NCI-H82 (cell line): Measurements from ENCODE around the gene WDR72.
A peak's percentile ranks its signal among the peaks of the same experiment; 100 is the strongest.
"Not testable (repeated sequence)": the region's sequence is repeated elsewhere in the genome, so short reads cannot be mapped to it uniquely, and the experiment has no call there.

Experiments
- DNase-seq: peaks from one replicate; lab custom pipeline; 2025; lab: John Stamatoyannopoulos, UW

WDR72 gene

DNA sequence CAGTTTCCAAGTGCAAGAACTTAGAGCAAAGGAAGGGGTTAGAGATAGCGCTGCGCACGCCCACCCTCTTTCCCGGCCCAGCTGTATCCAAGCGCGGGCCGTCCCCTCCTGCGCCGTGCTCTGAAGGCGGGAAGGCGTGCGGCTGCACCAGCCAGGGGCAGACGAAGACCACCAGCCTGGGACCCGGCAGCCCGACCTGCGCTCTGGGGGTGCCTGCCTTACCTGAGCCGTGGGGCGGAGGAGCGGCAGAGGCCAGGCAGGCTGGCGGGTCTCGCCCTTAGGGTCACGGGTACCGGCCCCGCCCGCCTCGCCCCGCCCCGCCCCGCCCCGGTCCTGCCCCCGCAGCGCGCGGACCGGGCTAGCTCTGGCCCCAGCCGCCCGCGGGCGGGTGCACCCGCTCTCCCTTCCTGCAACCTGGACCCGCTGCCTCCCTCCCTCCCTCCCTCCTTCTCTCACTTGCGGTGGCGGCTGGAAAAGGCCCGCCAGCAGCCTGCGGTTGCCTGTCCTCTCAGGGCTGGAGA lies at the start of gene WDR72:
TSS of gene WDR72 (minus strand) at position 253 of the 521 bp plus-strand sequence. CDS start 26,514 bp downstream, outside the sequence.
- no peak for DNase-seq

DNA sequence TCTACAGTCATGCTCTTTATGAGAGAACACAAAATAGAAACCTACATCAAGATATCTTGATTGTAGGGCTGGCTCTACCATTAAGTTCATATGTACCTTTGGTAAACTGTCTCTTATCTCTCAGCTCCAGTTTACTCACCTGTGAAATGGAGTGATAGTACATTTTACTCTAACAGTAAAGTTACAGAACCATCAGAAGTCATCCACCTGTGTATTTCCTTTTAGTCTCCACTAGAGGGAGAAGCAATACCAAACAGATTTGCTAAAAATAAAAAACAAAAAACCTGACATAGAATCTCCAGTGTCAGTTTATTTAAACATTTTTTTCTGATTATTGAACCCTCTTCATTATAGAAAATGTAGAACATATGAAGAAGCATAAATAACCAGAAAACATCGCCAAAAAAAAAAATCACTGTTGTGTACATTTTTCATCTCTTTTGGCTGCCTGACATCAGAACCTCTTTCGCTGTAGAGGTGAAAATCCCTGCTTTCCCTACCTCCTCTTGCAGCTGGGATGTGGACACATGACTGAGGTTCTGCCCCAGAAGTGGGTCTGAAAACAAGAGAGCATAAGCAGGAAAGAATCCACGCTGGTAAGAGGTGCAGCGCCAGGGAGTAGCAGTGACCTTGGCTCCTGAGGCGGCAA lies 48.7 kb upstream of the WDR72 start:
- peak; percentile 9 for DNase-seq

DNA sequence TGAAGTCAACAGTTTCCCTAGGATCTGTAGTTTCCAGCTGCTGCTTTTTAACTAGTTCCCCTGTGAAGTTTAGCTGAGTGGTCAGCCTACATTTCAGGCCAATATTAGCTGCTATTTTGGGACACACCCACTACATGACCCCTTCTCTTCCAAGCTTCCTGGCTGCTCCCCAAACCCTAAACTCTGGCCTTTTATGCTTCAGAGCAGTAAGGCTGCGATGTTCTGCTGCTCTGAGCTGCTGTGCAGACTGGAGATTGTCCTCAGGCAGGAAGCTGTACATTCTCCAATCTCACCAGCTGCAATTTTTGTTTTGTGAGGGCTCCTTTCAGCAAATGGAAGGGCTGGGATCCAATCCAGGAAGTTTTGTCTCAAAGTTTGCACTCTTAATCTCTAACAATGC lies 48.0 kb upstream of the WDR72 start:
- no peak for DNase-seq

DNA sequence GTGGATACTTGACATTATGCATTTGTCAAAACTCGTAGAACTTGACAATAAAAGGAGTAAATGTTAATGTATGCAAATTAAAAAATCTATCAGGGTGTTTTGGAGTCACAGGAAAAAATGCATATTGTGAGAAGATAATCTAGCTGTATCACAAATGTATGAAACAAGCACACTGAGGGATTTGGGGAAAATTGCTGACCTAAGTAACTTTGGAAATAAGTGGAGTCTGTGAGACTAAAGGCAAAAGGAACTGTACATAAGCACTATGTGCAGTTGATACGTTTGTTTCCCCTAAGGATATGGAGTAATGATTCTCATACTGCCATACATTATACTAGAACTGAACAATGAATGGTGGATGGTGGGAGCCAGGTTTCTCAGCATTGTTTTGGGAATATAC lies 43.2 kb upstream of the WDR72 start:
- DNase-seq: no peak

DNA sequence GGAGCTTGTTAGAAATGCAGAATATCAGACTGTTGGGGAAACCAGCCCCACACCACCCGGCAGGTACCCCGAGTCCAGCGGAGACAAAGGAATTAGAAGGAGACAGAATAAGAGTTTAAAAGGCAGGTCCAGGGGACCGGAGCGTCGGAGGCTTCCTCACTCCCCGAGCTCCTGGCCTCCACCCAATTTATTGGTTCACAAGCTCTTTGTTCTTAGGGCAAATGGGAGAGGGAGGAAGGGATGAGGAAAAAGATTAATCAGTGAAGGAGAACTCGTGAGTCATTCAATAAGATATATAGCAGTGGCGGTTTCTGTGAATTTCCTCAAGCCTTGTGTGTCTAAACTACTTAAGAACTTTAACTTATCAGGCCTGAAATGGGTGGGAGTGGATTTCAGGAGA lies 32.1 kb upstream of the WDR72 start:
- DNase-seq: no peak

DNA sequence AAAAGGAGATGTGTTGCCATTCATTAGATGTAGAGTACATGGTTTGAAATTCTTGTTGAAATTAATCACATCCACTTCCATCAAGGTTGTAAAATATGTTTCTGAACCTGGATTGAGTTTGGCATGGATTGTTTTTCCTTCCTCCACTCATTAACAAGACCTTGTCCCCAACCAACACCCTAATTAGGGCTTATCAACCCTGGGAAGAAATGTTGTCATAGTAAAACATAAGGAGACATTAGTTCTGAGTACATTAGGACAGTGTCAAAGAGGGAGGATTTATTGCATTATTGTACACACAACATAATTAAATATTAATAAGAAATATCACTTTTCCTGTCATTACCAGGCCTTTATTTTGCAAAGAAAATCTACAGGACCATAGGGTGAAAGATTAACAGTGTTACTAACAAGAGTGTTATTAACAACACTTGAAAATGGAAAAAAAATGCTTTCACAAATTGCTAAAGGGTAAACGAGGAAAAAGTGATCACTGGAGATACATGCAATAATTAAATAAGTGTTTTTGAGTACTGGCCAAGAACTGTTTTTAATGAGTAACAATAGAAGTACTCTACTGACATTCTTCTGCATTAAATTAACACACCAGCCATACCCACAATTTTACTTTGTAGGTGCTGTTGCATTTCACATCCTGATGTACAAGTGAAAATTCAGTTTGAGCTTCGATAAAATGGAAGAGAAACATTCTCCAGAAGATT lies 30.4 kb upstream of the WDR72 start:
- no peak for DNase-seq

DNA sequence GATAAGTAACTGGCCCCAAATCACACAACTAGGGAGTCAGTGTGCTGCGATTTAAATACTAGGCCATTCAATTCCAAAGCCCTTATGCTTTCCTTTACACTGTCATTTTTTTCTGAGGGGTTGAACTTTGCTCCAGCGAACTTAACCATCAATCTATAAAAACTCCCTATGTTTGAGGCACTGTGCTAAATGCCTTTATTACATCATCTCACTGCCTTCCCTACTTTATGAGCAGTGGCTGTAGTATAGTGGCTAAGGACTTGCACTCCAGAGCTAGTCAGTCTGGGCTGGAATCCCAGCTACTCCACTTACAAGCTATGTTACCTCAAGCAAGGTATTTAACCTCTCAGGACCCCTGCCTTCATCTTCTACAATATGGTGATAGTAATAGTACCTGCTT lies 26.9 kb upstream of the WDR72 start:
- DNase-seq: no peak

DNA sequence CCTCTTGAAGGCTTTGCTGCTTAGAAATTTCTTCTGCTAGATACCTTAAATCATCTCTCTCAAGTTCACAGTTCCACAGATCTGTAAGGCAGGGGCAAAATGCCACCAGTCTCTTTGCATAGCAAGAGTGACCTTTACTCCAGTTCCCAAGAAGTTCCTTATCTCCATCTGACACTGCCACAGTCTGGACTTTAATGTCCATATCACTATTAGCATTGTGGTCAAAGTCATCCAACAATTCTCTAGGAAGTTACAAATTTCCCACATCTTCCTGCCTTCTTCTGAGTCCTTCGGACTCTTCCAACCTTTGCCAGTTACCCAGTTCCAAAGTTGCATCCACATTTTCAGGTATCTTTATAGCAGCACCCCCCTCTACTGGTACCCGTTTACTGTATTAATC lies 25.8 kb upstream of the WDR72 start:
- DNase-seq: not testable (repeated sequence)

DNA sequence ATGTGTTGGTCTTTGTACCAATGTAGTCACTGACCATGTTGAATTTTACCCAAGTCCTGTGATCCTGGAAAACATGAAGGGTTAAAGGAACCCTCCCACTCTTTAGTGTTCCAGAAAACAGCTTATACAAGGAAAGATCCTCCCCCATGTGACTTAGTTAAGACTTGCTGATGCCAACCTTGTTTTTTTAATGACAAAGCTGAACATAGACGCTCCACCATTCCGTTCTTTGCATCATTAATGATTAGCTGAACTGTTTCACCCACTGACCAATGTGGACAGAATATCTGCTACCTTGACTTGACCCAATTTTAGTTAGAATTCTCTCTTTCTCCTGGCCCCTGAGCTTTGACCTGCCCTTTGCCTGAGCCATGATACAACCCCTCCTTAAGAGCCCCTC lies 3.5 kb upstream of the WDR72 start:
- DNase-seq: no peak

DNA sequence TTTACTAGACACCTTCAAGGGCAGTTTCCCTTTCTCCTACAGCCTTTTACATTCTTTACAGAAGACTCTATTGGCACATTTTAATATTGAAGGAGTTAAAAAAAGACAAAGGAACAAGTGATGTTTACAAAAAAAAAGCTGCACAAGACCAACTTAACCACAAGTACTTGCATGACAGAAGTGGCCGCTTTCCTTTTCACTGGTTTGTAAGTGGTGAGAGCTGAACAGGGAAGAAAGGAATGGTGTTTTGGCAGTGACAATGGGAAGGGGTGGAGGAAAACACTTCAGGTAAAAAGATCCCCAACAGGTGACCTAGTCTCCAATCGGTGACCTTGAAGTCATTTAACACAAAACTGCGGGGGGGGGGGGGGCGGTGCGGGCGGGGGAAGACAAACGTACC lies 1.1 kb downstream of the WDR72 start:
- DNase-seq: no peak

DNA sequence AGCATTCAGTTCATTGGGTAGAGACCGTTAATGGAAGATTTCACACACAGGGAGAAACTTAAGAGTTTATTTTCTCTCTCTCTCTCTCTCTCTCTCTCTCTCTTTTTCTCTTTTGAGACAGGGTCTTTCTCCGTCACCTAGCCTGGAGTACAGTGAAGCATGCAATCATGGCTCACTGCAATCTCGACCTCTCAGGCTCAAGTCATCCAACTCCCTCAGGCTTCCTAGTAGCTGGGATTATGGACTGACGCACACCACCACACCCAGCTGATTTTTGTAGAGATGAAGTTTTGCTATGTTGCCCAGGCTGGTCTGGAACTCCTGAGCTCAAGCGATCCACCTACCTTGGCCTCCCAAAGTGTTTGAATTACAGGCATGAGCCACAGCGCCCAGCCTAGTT lies 1.6 kb downstream of the WDR72 start:
- no peak for DNase-seq

DNA sequence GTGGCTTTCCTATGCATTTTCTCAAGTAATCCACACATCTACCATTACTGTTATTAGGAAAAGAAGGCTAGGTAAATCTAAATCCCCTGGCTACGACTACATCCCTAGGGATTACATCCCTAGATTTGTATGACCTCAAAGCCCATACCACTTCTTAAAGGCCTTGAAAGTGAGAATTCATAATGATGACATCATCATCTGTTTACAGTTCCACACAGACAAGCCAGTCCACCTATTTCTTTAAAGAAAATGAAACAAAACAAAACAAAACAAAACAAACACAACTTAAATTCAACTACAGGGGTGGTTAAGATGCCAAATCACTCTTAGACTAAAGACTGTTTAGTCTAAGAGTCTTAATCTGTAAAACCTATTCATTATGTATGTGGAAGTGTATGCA lies 5.7 kb downstream of the WDR72 start:
- peak; percentile 35 for DNase-seq

DNA sequence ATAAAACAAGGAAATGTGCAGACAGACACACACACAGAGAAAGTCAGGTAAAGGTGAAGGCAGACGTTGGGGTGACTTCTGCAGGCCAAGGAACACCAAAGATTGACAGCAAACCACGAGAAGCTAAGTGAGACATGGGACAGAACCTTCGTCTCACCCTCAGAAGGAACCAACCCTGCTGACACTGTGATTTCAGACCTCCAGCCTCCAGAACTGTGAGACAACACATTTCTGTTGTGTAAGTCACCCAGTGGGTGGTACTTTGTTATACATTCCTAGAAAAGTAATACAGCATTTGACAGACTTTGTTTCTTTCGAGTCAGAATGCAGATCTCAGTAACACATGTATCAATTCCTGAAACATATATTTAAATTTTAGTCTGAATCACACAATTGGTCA lies 7.1 kb downstream of the WDR72 start:
- DNase-seq: peak; percentile 8

DNA sequence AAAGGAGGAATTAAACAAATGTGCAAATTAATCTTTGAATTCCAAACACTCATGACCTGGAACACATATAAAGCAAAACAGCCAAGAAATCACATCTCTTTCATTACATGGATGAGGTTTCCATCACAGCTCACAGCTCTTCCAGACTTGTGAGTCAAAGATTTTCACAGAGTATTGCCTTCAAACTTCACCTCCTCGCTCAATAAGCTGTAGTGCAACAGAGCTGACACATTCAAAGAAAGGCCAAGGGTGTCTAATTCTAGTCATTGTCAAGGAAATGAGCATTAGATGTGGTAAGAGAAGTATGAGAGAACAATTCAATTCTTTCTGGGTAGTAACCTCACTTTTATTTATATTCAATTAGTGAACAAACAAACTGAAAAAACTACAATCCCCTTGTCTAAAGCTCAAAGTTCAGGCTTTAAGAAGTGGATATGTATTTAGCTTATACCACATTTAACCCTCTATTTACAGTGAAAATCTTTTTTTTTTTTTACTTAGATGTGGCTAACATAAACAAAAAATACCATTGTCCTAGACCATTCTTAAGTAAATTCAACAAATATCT lies 11.9 kb downstream of the WDR72 start:
- DNase-seq: no peak

DNA sequence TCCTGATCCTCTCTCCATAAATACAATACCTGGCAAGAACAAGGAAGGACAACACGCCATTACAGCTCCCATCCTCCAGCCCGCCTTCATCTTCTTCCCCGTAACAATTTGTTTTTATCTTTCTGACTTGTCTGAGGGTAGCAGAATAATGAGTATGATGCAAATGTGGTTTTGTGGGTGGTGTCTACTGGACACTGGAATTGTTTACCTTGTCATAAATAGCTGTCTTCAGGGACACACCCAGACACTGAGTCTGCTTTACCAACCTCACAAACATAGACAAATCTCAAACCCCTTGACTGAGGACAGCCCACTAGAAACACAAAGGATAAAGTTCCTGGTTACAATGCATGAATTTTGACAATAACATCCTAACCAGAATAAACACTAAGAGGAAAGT lies 13.4 kb downstream of the WDR72 start:
- no peak for DNase-seq

DNA sequence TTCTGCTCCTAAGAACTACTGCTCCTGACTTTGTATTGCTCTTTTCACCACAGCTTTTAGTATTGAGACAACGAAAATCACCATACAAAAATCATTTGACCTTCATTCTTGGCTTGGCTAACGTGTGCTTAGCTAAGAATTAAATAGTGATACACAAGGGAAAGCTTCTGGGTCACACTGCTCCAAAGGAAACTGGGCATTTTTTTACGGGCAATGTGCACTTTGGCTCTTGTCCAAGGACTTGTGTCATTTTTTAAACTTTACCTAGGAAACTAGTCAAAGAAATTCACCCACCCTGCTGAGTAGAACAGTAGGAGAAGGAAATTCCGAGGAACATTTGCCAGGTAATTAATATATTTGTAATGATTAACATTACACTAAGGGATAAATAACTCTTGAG lies 19.8 kb downstream of the WDR72 start:
- no peak for DNase-seq

DNA sequence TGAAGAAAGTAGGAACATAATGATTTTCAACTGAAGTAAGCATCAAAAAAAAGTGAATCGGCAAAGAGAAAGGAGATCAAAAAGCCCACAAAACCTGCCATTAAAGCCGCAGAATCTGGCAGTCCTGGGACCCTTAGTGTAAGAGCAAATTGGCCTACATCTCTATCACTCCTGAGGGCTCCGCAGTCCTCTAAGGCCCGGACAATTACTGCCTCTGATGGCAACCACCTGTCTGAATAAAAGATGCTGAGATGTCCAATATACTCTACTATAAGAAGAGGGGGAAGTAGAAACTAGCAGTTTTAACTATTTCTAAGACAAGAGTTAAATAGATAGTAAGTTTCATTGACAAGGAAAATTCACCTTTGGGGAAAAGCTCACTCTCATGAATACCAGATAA lies 20.3 kb downstream of the WDR72 start:
- DNase-seq: no peak

DNA sequence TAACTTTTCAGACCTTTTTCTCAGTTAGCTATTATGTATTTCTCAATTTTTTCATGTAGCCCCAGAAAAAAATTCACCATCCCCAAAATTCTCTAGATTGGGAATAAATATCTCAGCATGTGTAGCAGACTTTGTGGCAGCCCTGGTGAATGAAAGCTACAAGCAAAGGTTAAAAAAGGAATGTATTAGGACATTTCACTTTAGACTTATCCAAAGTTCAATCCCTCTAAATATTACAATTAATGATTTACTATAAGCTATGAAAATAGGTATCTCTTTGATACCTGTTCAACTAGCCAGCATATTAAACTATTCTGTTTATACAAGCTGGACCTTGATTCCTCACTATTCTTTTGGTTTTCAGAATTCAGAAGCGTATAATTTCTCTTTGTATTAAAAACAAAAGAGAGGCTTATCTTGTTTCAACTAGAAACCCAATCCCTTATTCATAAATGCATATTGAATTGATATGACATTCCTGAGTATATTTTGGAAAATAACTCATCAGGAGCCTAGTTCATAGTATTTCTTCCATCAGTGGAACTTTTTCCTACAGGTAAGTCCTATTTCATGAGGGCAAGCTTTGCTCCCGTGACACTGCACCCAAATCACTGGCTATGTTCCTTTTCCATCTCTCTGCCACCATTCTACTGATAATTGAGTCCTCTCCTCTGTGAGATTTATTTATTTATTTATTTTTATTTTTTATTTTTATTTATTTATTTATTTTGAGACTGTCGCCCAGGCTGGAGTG lies 38.0 kb downstream of the WDR72 start:
- no peak for DNase-seq

DNA sequence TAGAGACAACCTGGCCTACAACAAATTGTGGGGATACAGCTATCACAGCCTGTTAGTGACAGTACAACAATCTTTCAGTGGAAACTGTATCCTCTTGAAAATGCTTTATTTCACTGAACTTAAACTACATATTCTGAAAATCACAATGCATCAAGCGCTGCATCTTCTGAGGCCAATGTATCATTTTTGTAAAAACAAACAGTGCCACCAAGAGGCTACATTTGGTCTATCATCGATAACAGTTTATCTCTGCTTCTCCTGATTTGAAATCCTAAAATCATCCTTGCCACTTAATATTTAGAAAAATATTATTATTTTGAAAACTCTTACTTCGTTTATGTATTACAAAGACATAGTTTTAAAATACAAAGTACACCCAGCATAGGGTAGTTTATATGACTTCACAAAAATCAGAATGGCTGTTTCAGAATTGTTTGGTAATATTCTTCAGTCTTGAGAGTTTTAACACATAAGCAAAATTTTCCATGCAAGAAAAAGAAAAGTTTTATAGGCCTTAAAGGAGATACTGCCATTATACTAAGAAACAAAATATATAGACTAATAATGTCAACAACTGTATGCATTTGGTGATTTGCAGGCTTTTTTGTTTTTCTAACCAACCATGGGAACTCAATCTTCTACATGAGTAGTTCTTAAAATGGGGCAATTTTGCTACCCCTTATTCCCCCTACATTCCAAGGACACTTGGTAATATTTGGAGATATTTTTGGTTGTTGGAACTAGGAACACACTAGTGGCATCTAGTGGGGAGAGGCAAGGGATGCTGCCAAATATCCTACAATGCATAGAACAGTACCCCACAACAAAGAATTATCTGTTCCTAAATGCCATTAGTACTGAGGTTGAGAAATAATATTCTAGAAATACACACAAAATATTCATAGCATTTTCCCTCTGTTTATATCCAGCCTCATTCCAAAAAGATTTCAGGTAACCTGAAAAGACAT lies 42.3 kb downstream of the WDR72 start:
- DNase-seq: peak; percentile 70

DNA sequence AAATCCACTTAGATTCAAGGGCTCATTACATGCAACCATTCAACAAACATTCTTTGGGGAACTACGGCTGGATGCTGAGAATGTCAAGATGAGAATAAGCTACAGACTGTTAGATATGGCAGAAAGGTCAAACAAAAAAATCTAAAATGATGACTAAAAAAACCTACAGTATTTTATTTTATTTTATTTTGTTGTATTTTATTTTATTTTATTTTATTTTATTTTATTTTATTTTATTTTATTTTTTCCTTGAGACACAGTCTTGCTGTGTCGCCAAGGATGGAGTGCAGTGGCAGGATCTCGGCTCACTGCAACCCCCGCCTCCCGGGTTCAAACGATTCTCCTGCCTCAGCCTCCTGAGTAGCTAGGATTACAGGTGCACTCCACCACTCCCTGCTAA lies 46.2 kb downstream of the WDR72 start:
- DNase-seq: no peak

DNA sequence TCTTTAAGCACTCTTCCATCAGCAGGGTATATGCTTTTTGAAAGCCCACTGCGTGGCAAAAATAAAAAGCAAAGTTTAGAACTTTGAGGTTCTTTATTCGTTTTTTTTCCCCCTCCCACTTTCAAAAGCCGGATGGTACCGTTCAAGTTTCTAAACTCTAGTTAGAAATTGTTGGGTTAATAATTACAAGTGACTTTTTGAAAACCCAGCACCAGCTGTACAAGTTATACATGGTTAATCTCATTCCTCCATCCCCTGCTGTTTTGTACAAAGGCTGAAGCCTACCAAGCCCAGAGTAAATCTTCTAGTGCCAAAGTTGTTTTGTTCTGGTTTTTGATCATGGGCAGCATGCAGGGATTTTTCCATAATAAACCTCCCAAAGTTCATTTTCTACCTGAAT lies 48.6 kb downstream of the WDR72 start:
- DNase-seq: peak; percentile 32
